Activated naive CD4-positive, alpha-beta T cell (primary cell): Measurements from ENCODE around the gene IGFBP6.

Source experiments
- DNase-seq, 4 experiments: peaks; one replicate each; lab custom pipeline; 2025; lab: John Stamatoyannopoulos, UW

The IGFBP6 gene

DNA sequence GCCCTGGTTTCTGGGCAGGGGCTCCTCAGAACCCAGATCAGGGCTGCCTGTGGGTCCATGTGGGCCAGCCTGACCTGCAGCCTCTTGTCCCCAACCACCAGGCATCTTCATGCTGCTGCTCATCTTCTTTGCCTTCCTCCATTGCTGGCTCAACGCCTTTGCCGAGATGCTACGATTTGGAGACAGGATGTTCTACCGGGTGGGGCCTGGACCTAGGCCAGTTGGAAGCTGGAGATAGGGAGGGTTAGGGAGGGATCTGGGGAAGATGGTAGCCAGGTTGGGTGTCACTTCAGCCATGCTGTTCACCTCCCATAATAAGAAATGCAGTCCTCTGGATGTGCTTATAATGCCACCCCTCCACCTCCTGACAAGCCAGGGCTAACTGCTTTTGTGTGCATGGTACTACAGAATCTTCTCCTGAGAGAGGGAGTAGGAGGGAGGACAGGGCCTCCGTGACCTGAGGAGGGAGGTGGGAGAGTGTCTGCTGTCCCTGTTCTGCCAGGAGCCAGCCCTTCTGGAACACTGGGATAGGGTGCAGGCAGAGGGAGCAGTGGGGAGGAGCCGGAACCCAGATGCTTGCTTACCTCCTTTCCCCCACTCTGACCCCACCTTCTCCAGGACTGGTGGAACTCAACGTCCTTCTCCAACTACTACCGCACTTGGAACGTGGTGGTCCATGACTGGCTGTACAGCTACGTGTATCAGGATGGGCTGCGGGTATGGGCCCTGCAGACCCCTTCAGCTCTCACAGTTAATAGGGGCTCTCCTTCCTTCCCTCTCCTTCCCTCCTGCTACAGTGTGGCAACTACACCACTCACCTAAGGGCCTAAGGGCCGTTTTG lies 23.4 kb downstream of the IGFBP6 start:
- DNase-seq, result no peak

DNA sequence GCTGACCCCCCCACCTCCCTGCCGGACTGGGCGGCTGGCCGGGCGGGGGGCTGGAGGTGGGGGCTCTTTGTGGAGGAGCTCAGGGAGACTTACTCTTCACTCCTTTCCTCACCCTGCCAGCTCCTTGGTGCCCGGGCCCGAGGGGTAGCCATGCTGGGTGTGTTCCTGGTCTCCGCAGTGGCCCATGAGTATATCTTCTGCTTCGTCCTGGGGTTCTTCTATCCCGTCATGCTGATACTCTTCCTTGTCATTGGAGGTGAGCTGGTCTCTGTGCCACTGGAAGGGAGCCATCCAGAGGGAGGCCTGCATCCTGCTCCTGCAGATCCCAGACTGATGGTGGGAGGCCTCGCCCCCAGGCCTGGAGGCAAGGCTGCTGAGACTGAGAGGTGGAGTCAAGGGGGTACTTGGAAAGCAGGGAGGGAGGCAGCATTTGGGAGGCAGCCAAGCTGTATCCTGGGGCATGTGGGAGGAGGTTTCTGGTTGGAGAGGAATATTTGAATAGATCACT lies 25.5 kb downstream of the IGFBP6 start:
- DNase-seq, result no peak

- no peak for DNase-seq
These were observed 26.3 kb downstream of the IGFBP6 start for GRCh38 chr12:53123578-53124351.

GRCh38 chr12:53124352-53124723 lies 26.9 kb downstream of the IGFBP6 start:
- no peak for DNase-seq

GRCh38 chr12:53127169-53127568 lies 29.7 kb downstream of the IGFBP6 start:
- no peak for DNase-seq

DNA sequence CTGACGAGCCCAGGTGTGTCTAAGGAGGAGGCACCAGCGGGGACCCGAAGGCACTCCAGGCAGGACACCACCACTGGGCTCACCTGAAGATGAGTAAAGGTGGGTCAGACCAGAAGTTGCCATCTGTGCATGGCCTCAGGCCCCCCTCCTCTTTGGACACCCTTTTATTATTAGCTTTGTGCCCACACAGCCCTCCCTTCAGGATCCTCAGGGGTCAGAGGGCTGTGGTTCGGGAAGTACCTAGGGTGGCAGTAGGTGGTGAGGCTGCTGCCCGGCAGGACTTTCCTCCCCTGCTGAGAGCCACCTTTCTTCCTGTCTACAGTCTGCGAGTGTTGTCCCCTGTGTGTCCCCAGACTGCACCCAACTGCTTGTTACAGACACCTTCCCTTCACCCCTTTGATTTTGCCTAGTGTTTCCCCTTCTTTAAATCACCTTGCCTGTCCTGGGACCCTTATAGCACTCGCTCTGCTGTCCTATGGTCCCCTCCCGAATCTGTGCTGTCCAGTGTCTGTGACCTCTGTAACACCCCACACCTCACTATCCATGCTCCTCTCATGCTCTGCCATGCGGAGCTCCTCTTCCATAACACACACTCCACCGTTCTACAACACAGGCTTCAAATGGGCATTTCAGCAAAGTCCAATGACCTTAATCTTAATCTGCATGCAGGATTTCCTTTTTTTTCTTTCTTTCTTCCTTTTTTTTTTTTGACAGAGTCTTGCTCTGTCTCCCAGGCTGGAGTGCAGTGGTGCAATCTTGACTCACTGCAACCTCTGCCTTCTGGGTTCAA lies 31.5 kb downstream of the IGFBP6 start:
- no peak for DNase-seq

DNA sequence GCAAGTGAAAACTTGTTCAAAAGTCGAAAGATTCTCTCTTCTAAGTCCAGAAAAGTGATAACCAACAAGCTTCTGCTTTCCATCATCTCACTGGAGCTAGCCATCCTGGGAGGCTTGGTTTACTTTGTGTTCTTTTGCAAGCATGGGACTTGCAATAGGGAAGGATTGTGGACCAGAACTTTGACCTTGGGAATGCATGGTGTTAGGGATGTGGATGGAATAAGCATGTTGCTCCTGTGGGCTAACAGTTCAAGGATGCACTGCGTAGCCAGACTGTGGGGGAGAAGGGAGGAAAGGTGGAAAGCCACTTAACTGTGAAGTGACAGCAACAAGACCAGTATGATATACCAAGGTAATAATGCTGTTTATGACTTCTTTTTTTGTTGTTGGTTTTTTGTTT lies 34.4 kb downstream of the IGFBP6 start:
- no peak for DNase-seq

- DNase-seq, result no peak
These were observed 36.3 kb downstream of the IGFBP6 start for GRCh38 chr12:53133722-53134121.

- DNase-seq, result no peak
These were observed 45.9 kb downstream of the IGFBP6 start for GRCh38 chr12:53143355-53143754.

DNA sequence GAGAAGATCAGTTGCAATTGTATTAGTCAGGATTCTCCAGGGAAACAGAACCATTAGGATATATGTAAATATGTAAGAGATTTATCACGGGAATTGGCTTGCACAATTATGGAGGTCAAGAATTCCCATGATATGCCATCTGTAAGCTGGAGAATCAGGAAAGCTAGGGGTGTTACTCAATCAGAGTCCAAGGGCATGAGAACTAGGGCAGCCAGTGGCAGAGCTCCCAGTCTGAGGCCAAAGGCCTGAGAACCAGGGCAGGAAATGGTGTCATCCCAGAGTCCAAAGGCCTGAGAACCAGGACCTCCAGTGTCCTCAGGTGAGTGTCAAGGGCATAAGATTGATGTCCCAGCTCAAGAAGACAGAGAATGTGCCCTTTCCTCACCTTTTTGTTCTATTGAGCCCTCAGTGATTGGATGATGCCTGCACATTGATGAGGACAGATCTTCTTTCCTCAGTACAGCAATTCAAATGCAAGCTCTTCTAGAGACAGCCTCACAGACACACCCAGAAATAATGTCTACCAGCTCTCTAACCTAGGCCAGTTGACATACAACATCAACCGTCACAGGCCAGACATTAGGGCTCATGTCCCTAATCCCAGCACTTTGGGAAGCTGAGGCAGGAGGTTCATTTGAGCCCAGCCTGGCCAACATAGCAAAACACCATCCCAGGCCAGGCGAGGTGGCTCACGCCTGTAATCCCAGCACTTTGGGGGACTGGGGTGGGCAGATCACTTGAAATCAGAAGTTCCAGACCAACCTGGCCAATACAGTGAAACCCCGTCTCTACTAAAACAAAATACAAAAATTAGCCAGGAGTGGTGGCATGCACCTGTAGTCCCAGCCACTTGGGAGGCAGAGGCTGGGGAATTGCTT lies 48.2 kb downstream of the IGFBP6 start:
- no peak for DNase-seq

DNA sequence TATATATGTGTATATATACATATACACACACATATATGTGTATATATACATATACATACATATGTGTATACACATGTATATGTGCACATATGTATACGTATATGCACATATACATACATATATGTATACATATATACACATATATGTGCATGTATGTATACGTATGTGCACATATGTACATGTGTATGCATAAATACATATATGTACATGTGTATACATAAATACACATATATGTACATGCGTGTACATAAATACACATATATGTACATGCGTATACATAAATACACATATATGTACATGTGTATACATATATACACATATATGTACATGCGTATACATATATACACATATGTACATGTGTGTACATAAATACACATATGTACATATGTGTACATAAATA lies 49.7 kb downstream of the IGFBP6 start:
- DNase-seq, result no peak

- no peak for DNase-seq
These were observed 50.2 kb downstream of the IGFBP6 start for GRCh38 chr12:53147653-53148052.

DNA sequence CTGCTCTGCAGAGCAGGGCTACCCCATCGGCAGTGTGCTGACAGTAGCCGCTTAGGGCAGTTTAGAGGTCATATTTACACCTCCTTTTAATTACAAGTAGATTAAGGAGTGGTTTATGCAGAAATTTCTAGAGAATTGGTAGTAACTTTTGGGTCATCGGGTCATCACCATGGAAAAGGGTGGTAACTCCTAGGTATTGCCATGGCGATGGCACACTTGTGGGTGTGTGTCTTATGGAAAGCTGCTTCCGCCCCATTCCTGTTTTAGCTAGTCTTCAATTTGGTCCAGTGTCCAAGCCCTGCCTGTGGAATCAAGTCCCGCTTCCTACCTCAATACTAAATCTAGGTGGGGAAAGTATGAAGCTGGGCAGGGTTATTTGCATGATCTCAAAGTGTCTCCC lies 53.6 kb downstream of the IGFBP6 start:
- no peak for DNase-seq
